PC-3 (cell line): ENCODE results near the gene CRPPA.

Experiments used
- EZH2 ChIP-seq: fragments of 300-600 bp; sonication (generic); IDR thresholded peaks from one replicate; pipeline ENCODE4 v1.6.1; 2017; ENCODE audit warnings: antibody characterized with exemption, mild to moderate bottlenecking, low read length; ENCODE audit not compliant: unreplicated experiment
- TF ChIP-seq, protein P1 (sequence below): fragments of 300-600 bp; sonication (generic); conservative IDR thresholded peaks from 2 replicates; pipeline ENCODE4 v1.5.1; 2017; ENCODE audit warnings: antibody characterized with exemption, low read depth, mild to moderate bottlenecking, low read length

DNA sequence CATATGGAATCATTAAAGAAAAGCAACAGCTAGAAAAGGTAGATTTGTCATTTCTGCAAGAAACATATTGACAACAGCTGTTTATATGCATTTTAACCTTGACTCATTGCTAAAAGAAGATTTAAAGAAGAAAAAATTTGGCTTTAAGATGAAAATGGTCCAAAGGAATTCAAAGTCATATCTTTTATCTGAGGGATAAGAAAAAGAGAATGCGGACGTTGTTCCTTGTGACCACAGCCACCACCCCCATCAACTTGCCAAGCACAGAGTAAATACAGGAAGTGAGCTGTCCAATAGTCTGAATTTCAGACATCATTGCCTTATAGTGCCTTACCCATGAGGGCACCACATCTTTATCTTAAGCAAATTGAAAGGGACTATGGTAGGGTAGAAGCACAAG lies 7.3 kb upstream of the CRPPA start:
- TF ChIP-seq, protein P1, sequence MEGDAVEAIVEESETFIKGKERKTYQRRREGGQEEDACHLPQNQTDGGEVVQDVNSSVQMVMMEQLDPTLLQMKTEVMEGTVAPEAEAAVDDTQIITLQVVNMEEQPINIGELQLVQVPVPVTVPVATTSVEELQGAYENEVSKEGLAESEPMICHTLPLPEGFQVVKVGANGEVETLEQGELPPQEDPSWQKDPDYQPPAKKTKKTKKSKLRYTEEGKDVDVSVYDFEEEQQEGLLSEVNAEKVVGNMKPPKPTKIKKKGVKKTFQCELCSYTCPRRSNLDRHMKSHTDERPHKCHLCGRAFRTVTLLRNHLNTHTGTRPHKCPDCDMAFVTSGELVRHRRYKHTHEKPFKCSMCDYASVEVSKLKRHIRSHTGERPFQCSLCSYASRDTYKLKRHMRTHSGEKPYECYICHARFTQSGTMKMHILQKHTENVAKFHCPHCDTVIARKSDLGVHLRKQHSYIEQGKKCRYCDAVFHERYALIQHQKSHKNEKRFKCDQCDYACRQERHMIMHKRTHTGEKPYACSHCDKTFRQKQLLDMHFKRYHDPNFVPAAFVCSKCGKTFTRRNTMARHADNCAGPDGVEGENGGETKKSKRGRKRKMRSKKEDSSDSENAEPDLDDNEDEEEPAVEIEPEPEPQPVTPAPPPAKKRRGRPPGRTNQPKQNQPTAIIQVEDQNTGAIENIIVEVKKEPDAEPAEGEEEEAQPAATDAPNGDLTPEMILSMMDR, result no peak
- no peak for TF ChIP-seq EZH2
